Osteoblast (primary cell): Measurements from ENCODE around the gene SHISA5. TPM values are rescaled to one million over a fixed set of nuclear protein-coding genes. Genes with fewer than 3 reads are reported as not detected.

ENCODE experiments used
- DNase-seq: peaks from one replicate; pipeline ENCODE4 v3.0.0; 2011; ENCODE audit warnings: low spot score, mixed read lengths; ENCODE audit not compliant: insufficient read length; ENCODE audit errors: missing footprints
- H2AFZ ChIP-seq: 2 replicates; pipeline ENCODE4 v1.6.0; 2011; ENCODE audit warnings: mild to moderate bottlenecking, low read length
- H3K27ac ChIP-seq: 2 replicates; pipeline ENCODE4 v1.5.1; 2011; ENCODE audit warnings: mild to moderate bottlenecking, low read depth, low read length, moderate library complexity
- H3K27me3 ChIP-seq: 2 replicates; pipeline ENCODE4 v1.6.0; 2012; ENCODE audit warnings: mild to moderate bottlenecking, control low read depth, inconsistent platforms, low read length, moderate library complexity; ENCODE audit not compliant: insufficient read depth
- H3K36me3 ChIP-seq: 2 replicates; pipeline ENCODE4 v1.5.1; 2011; ENCODE audit warnings: mild to moderate bottlenecking, low read length, control low read depth, moderate library complexity; ENCODE audit not compliant: insufficient read depth
- H3K4me1 ChIP-seq: 2 replicates; pipeline ENCODE4 v1.5.1; 2011; ENCODE audit warnings: mild to moderate bottlenecking, low read length, control low read depth, moderate library complexity; ENCODE audit not compliant: insufficient read depth
- H3K4me2 ChIP-seq: 2 replicates; pipeline ENCODE4 v1.6.0; 2011; ENCODE audit warnings: mild to moderate bottlenecking, low read length; ENCODE audit not compliant: insufficient read depth
- H3K4me3 ChIP-seq: fragments of 200-600 bp; sonication (generic); 3 replicates; pipeline ENCODE4 v1.5.1; 2012; ENCODE audit warnings: mild to moderate bottlenecking, low read length, inconsistent platforms; ENCODE audit not compliant: insufficient read depth
- H3K79me2 ChIP-seq: 2 replicates; pipeline ENCODE4 v1.6.0; 2012; ENCODE audit warnings: mild to moderate bottlenecking, low read length, control low read depth, inconsistent platforms; ENCODE audit not compliant: insufficient read depth
- H3K9me3 ChIP-seq: 2 replicates; pipeline ENCODE4 v1.5.1; 2011; ENCODE audit warnings: low read depth, low read length, control low read depth
- H4K20me1 ChIP-seq: 2 replicates; pipeline ENCODE4 v1.6.0; 2012; ENCODE audit warnings: mild to moderate bottlenecking, low read length, control low read depth; ENCODE audit not compliant: insufficient read depth
- CTCF ChIP-seq: IDR thresholded peaks from 2 replicates; pipeline ENCODE4 v1.5.1; 2011; ENCODE audit warnings: mild to moderate bottlenecking, low read depth, low read length, moderate library complexity; ENCODE audit errors: extremely low read depth
- total RNA-seq: library from RNA; depleted of rRNA; stranded (reverse); fragments of >200 nt; gene quantifications from 2 replicates; pipeline ENCODE4 v1.2.3, GENCODE V29; 2012

Gene SHISA5
- total RNA-seq, 1 donor = 105 TPM

- no peaks in the 10 kb centered on the region for H3K9me3 ChIP-seq
- DNase-seq = peak; percentile 65
- H3K4me1 ChIP-seq = peaks cover 6% of the 10 kb centered on the region
- H3K27me3 ChIP-seq = peaks cover 5% of the 10 kb centered on the region
- no peak for TF ChIP-seq CTCF
- H3K4me2 ChIP-seq = no peak overlapping the region
- no peaks in the 10 kb centered on the region for H3K36me3 ChIP-seq
- H3K4me3 ChIP-seq = no peak overlapping the region
- H3K27ac ChIP-seq = no peak overlapping the region
- no peak overlapping the region for H2AFZ ChIP-seq
- peaks cover 9% of the 10 kb centered on the region for H4K20me1 ChIP-seq
- H3K79me2 ChIP-seq = no peaks in the 10 kb centered on the region
Observed at GRCh38 chr3:48422681-48423080, 81.3 kb downstream of the SHISA5 start.

GRCh38 chr3:48422272-48422671 is 81.7 kb downstream of the SHISA5 start:
- Histone ChIP-seq H2AFZ (no peak overlapping the region), H3K4me2 (no peak overlapping the region), H3K79me2 (no peaks in the 10 kb centered on the region), H3K4me3 (no peak overlapping the region), H3K4me1 (peaks cover 3% of the 10 kb centered on the region), H3K27me3 (peaks cover under 1% of the 10 kb centered on the region), H3K27ac (no peak overlapping the region), H4K20me1 (peaks cover 7% of the 10 kb centered on the region), H3K9me3 (no peaks in the 10 kb centered on the region), H3K36me3 (no peaks in the 10 kb centered on the region)
- no peak for TF ChIP-seq CTCF
- DNase-seq = peak; percentile 72

- no peak overlapping the region for H3K4me2 ChIP-seq
- H3K36me3 ChIP-seq = no peaks in the 10 kb centered on the region
- no peak for TF ChIP-seq CTCF
- H2AFZ ChIP-seq = no peak overlapping the region
- no peak overlapping the region for H3K4me3 ChIP-seq
- no peaks in the 10 kb centered on the region for H3K27me3 ChIP-seq
- H4K20me1 ChIP-seq = peaks cover 4% of the 10 kb centered on the region
- no peaks in the 10 kb centered on the region for H3K9me3 ChIP-seq
- no peaks in the 10 kb centered on the region for H3K4me1 ChIP-seq
- H3K79me2 ChIP-seq = no peaks in the 10 kb centered on the region
- DNase-seq = peak; percentile 80
- H3K27ac ChIP-seq = no peak overlapping the region
Observed at GRCh38 chr3:48420561-48420960, 83.4 kb downstream of the SHISA5 start.

GRCh38 chr3:48419597-48419996 is 84.4 kb downstream of the SHISA5 start:
- Histone ChIP-seq H3K79me2 (no peaks in the 10 kb centered on the region), H2AFZ (no peak overlapping the region), H3K4me2 (no peak overlapping the region), H3K27ac (no peak overlapping the region), H3K36me3 (no peaks in the 10 kb centered on the region), H4K20me1 (peaks cover 4% of the 10 kb centered on the region), H3K9me3 (no peaks in the 10 kb centered on the region), H3K4me1 (no peaks in the 10 kb centered on the region), H3K4me3 (no peak overlapping the region), H3K27me3 (no peaks in the 10 kb centered on the region)
- no peak for DNase-seq
- no peak for TF ChIP-seq CTCF
